BLaER1 (cell line): Measurements from ENCODE around the gene TBRG1.

Source experiments
- H3K27ac ChIP-seq: shearing (Covaris generic); formaldehyde crosslinking; 2 replicates; pipeline ENCODE4 v1.8.1; 2022
- H3K27me3 ChIP-seq: shearing (Covaris generic); formaldehyde crosslinking; 2 replicates; pipeline ENCODE4 v1.8.1; 2022
- H3K36me3 ChIP-seq: shearing (Covaris generic); formaldehyde crosslinking; 2 replicates; pipeline ENCODE4 v1.8.1; 2022
- H3K4me1 ChIP-seq: shearing (Covaris generic); formaldehyde crosslinking; 2 replicates; pipeline ENCODE4 v1.8.1; 2022
- H3K4me2 ChIP-seq: shearing (Covaris generic); formaldehyde crosslinking; 2 replicates; pipeline ENCODE4 v1.8.1; 2022
- H3K4me3 ChIP-seq: shearing (Covaris generic); formaldehyde crosslinking; 2 replicates; pipeline ENCODE4 v1.8.1; 2022
- H3K9ac ChIP-seq: shearing (Covaris generic); formaldehyde crosslinking; 2 replicates; pipeline ENCODE4 v1.8.1; 2022
- H3K9me3 ChIP-seq: shearing (Covaris generic); formaldehyde crosslinking; 2 replicates; pipeline ENCODE4 v1.8.1; 2022
- H4K20me1 ChIP-seq: shearing (Covaris generic); formaldehyde crosslinking; 2 replicates; pipeline ENCODE4 v1.8.1; 2022
- Cebpa-rat ChIP-seq: shearing (Covaris generic); IDR thresholded peaks from 2 replicates; pipeline ENCODE4 v1.8.1; 2022

TBRG1 gene

DNA sequence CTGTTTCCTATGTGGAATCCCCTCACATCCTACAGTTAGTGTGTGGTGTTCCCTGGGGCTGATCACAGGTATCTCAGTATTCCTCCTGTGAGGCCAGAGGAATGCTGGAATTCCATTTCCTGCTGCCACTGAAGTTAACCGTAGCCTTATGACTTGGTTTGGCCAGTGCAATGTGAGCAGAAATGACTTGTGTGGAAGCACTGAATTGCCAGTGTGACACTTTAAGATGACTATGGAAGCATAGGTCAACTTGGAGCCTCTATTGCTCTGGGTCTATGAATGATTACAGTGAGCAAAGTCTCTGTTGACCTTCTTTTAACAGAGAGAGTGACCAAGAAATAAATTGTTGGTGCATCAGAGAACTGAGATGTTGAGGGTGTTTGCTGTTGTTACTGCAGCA, 16.5 kb downstream of the TBRG1 start:
- H3K9me3 ChIP-seq, result no peaks in the 10 kb centered on the region
- H4K20me1 ChIP-seq, result peaks cover 5% of the 10 kb centered on the region; the same call in 1 of the 2 replicates
- no peak overlapping the region for H3K4me2 ChIP-seq
- no peak overlapping the region for H3K27ac ChIP-seq
- H3K4me1 ChIP-seq, result peaks cover 3% of the 10 kb centered on the region; the same call in 1 of the 2 replicates
- TF ChIP-seq Cebpa-rat, result no peak
- H3K9ac ChIP-seq, result no peak overlapping the region
- peaks cover 59% of the 10 kb centered on the region for H3K36me3 ChIP-seq
- no peak overlapping the region for H3K4me3 ChIP-seq
- no peaks in the 10 kb centered on the region for H3K27me3 ChIP-seq

DNA sequence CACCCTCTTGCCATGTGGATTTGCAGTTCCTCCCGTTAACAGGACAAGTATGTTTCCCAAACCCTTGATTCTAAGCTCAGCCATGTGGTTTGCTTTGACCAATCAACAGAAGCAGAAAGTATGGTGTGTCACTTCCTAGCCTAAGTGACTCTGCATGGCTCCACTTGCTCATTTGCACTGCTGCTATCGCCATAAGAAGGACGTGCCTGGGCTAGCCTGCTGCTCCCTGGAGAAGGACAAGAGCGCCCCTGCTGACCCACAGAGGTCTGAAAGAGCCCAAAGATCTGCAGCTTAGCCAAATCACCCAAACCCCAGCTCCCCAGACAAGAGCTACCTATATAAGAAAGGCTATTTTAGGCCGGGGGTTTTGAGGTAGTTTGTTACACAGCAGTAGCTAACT, 18.0 kb downstream of the TBRG1 start:
- no peak for TF ChIP-seq Cebpa-rat
- Histone ChIP-seq H4K20me1 (no peaks in the 10 kb centered on the region), H3K9me3 (no peaks in the 10 kb centered on the region), H3K9ac (no peak overlapping the region), H3K36me3 (peaks cover 50% of the 10 kb centered on the region), H3K4me2 (no peak overlapping the region), H3K27ac (no peak overlapping the region), H3K4me1 (peaks cover 3% of the 10 kb centered on the region; the same call in 1 of the 2 replicates), H3K27me3 (no peaks in the 10 kb centered on the region), H3K4me3 (no peak overlapping the region)

DNA sequence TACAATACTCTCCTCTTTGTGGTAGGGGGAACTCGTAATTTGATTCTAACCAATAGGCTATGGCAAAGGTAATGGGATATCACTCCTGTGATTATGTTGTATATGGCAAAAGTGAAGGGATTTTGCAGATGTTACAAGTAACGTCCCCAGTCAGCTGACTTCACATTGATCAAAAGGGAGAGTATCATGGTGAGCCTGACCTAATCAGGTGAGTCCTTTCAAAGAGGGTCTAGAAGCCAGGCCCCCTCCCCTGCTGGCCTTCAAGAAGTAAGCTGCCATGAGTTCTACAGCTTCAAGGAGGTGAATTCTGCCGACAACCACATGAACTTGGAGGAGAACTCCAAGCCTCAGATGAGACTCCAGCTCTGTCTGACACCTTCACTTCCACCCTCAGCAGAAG, 20.0 kb downstream of the TBRG1 start:
- Histone ChIP-seq H3K4me3 (no peak overlapping the region), H3K4me2 (no peak overlapping the region), H4K20me1 (no peaks in the 10 kb centered on the region), H3K27ac (no peak overlapping the region), H3K9me3 (no peaks in the 10 kb centered on the region), H3K36me3 (peaks cover 30% of the 10 kb centered on the region), H3K27me3 (no peaks in the 10 kb centered on the region), H3K4me1 (peaks cover 3% of the 10 kb centered on the region; the same call in 1 of the 2 replicates), H3K9ac (no peak overlapping the region)
- no peak for TF ChIP-seq Cebpa-rat

DNA sequence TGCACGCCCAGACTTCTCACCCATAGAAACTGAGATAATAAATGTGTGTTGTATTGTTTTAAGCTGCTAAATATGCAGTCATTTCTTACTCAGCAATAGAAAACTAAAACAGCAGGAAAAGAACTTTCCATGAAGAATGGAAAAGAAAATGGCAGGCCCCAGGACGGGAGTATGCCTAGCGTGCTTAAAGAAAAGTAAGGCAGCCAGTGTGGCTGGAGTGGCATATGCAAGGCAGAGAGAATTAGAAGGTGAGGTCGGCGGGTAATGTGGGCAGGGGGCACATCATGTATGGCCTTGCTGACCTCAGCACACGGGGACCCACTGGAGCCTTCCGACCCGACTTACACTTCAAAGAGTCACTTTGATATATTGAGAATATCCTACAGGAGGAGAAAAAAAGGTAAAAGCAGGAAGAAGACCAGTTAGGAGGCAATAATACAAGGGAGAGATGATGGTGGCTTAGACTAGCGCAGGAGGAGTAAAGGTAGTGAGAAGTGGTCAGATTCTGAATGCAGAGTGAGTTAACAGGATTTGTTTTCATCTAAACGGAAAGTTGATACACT, 20.5 kb downstream of the TBRG1 start:
- no peaks in the 10 kb centered on the region for H3K9me3 ChIP-seq
- no peak overlapping the region for H3K27ac ChIP-seq
- no peak overlapping the region for H3K4me2 ChIP-seq
- no peak overlapping the region for H3K9ac ChIP-seq
- no peaks in the 10 kb centered on the region for H4K20me1 ChIP-seq
- no peaks in the 10 kb centered on the region for H3K27me3 ChIP-seq
- H3K36me3 ChIP-seq, result peaks cover 25% of the 10 kb centered on the region
- peaks cover 3% of the 10 kb centered on the region; the same call in 1 of the 2 replicates for H3K4me1 ChIP-seq
- no peak overlapping the region for H3K4me3 ChIP-seq
- no peak for TF ChIP-seq Cebpa-rat

DNA sequence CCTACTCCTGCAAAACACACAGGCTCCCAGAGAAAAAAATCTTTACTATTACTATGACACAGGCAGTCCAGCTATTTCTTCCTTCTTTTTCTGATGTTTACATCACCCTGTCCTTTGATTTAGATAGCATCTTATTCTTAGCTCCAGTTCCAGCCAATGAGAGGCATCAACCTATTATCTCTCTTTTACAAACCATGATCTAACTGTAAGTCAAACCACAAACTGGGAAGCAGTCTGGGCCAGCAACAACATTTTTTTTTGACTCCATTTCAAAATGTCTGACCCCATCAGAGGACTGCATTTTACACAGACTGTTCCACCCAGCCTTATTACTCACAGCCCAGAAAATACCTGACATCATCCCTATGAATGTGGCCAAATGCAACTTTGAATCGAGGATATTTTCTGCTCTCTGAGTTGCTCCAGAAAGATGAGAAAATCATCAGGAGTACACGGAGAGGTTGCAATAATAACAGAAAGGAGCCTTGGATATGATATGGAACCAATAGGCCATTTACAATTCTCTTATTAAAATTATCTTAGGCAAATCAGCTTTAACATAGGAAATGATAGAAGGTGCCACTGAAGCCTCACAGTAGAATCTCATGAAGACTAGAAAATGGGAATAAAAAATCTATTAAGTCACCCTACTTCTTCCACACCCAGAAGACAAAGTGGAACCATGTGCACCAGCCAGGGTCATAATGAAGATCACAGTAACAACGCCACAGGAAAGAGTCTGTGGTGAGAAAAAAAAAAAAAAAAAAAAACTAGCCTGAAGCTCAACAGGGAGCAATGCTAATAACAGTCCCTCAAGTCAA, 21.2 kb downstream of the TBRG1 start:
- Histone ChIP-seq H3K4me1 (peaks cover 3% of the 10 kb centered on the region; the same call in 1 of the 2 replicates), H3K27me3 (no peaks in the 10 kb centered on the region), H4K20me1 (no peaks in the 10 kb centered on the region), H3K9ac (no peak overlapping the region), H3K4me2 (no peak overlapping the region), H3K36me3 (peaks cover 19% of the 10 kb centered on the region), H3K4me3 (no peak overlapping the region), H3K27ac (no peak overlapping the region), H3K9me3 (no peaks in the 10 kb centered on the region)
- no peak for TF ChIP-seq Cebpa-rat

DNA sequence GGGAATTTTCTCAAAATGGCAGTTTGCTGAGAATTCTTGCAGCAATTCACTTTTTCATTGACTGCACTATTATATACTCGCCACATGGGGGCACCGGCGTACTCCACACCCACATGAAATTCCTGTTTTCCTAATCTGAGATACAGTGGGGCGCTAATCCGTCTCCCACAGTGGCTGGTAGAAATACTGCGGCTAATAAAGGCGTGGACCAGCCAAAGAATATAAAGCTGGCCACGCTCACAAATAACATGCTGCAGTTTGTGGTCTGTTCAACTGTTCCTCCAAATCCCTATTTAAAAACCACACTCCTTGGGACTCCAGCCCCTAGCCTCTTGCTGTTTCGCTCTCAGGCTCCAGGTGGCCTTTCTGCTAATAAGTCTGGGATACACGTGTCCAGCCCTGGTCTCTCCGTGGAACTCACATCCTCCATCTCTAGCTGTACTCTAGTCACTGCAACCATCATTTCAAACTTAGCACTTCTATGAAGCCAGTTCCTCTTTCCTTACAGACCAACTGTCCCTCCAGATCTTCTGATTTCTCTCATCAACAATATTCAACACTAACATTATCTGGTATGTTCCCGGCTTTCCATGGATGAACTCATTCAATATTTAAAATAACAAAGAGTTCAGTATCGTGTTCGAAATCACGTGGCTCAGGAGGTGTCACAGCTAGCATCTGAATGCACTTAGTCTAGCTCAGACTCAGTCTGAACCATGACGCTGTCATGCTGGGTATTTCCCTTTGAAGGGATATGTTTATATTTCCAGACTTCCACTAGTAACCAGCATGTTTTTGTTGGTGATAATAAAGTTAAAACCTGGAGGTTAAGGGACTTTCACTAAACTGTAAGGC, 22.0 kb downstream of the TBRG1 start:
- Histone ChIP-seq H3K4me1 (peaks cover 3% of the 10 kb centered on the region; the same call in 1 of the 2 replicates), H3K4me2 (no peak overlapping the region), H3K4me3 (no peak overlapping the region), H3K9me3 (no peaks in the 10 kb centered on the region), H3K36me3 (peaks cover 12% of the 10 kb centered on the region; the same call in 1 of the 2 replicates), H4K20me1 (no peaks in the 10 kb centered on the region), H3K9ac (no peak overlapping the region), H3K27ac (no peak overlapping the region), H3K27me3 (no peaks in the 10 kb centered on the region)
- no peak for TF ChIP-seq Cebpa-rat

DNA sequence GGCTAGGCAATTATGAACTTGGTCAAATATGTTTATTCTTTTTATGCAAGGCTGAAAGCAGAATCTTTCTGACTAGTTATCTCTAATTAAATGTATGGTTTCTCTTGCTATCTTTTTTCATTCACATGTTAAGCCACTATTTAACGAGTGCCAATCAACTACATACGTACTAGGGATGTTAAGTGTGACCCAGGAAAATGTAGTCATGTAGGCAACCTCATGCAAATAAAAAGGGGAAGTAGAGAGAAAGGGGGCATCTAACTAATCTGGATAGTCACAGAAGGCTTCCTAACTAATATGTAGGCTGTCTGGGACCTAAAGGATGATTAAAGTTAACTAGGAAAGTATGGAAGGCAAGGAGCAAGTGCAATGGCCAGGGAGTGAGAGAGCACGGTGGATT, 23.5 kb downstream of the TBRG1 start:
- no peak for TF ChIP-seq Cebpa-rat
- Histone ChIP-seq H3K36me3 (no peaks in the 10 kb centered on the region), H3K27me3 (no peaks in the 10 kb centered on the region), H3K9ac (no peak overlapping the region), H3K4me1 (peaks cover 3% of the 10 kb centered on the region; the same call in 1 of the 2 replicates), H3K27ac (no peak overlapping the region), H3K9me3 (no peaks in the 10 kb centered on the region), H3K4me2 (no peak overlapping the region), H4K20me1 (no peaks in the 10 kb centered on the region), H3K4me3 (no peak overlapping the region)

DNA sequence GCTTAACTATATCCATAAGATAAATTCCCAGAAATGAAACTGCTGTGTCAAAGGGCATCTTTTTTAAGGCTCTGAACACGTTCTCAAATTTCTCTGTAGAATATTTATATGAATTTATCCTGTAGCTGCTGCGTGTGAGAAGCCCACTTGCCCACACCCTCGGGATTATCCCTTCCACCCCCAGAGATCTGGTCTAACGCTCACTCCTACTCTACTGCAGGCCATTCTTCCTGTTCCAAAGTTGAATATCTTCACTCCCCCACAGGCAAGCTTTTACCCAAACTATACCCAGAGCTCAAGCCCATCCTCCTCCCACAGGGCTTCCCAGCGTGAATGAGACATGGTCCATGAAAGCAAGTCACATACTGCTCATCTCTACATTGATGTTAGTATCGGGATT, 25.9 kb downstream of the TBRG1 start:
- Histone ChIP-seq H3K4me1 (peaks cover under 1% of the 10 kb centered on the region; the same call in 1 of the 2 replicates), H3K4me3 (no peak overlapping the region), H3K36me3 (no peaks in the 10 kb centered on the region), H3K27me3 (no peaks in the 10 kb centered on the region), H3K9me3 (no peaks in the 10 kb centered on the region), H3K27ac (no peak overlapping the region), H4K20me1 (no peaks in the 10 kb centered on the region), H3K4me2 (no peak overlapping the region), H3K9ac (no peak overlapping the region)
- no peak for TF ChIP-seq Cebpa-rat

DNA sequence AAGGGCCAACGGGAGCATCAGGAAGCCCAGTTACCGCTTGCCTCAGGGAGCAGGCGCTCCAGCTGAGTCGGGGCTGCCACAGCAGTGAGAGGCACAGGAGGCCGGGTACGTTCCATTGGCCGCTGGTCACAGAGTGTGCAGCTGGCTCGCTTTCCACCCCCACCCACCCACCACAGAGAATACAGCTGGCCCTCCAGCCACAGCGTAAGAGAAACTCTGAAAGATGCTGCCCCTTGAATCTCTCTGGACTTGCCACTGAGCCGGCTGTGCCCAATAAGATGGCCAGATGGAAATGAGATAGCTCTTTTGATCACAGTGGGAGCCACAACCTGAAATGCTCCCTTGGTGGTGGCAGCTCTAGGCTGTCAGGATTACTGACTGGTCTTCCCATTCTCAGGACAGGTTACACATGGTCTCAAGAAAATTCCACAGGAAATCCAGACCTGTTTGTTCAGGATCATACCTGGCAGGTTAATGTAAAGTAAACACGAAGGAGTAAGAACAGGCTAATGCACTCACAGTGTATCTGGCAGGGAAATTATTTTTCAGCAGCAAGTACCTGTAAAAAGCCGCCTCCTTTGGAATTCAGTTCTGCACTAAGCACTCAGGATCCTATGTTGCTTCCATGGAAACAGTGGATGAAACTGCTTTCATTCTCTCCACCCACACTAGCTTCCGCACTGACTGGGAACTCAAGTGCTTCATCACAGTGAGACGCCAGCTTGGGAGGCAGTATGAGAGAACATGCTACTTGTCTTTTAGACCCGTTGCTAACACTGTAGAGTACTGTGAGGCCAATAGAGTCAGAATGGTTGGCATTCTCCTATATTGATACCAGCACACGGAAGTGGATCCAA, 34.3 kb downstream of the TBRG1 start:
- Histone ChIP-seq H3K4me3 (no peak overlapping the region), H3K4me2 (no peak overlapping the region), H3K27ac (no peak overlapping the region), H3K9me3 (no peaks in the 10 kb centered on the region), H3K36me3 (no peaks in the 10 kb centered on the region), H3K4me1 (peaks cover 6% of the 10 kb centered on the region), H4K20me1 (no peaks in the 10 kb centered on the region), H3K9ac (no peak overlapping the region), H3K27me3 (no peaks in the 10 kb centered on the region)
- no peak for TF ChIP-seq Cebpa-rat
